Gastroesophageal sphincter (tissue), 4 donors: Measurements from ENCODE around the gene GFM1. TPM values are rescaled to one million over a fixed set of nuclear protein-coding genes. Genes with fewer than 3 reads are reported as not detected.

Experiments
- ATAC-seq: fragments of 150-250 bp; one replicate; pipeline ENCODE4 v1.9.1; 2016; ENCODE audit warnings: mild to moderate bottlenecking, moderate library complexity
- H3K27ac ChIP-seq, 4 donors: fragments of 200-600 bp; sonication (generic) in 3 of 4; 1 replicate in 3 of 4; 2 replicates in 1 of 4; pipeline ENCODE4 v1.5.1; 2016 to 2019
- H3K27me3 ChIP-seq: fragments of 200-600 bp; sonication (generic); one replicate; pipeline ENCODE4 v1.5.1; 2019
- H3K36me3 ChIP-seq, 2 donors: fragments of 200-600 bp; sonication (generic); one replicate each; pipeline ENCODE4 v1.5.1; 2019; ENCODE audit warnings: control low read depth in 1 of 2
- H3K4me1 ChIP-seq, 3 donors: fragments of 200-600 bp; sonication (generic); 1 replicate in 2 of 3; 2 replicates in 1 of 3; pipeline ENCODE4 v1.5.1; 2016 to 2019; ENCODE audit warnings: control low read depth in 2 of 3
- H3K4me3 ChIP-seq, 2 donors: fragments of 200-600 bp; sonication (generic); one replicate each; pipeline ENCODE4 v1.5.1; 2019; ENCODE audit warnings: mild to moderate bottlenecking in 1 of 2, moderate library complexity in 1 of 2
- H3K9me3 ChIP-seq, 3 donors: fragments of 200-600 bp; sonication (generic); one replicate each; pipeline ENCODE4 v1.5.1; 2017 to 2019; ENCODE audit warnings: control low read depth in 2 of 3
- CTCF ChIP-seq, 4 experiments: fragments of 200-600 bp in 2 of 4; fragments of 450-650 bp in 2 of 4; sonication (generic) in 1 of 4; IDR thresholded peaks; one replicate each; pipeline ENCODE4 v1.5.1; 2017 to 2019; ENCODE audit warnings: antibody characterized with exemption in 4 of 4, mild to moderate bottlenecking in 2 of 4, moderate library complexity in 2 of 4
- EP300 ChIP-seq: sonication (generic); formaldehyde crosslinking; IDR thresholded peaks from one replicate; pipeline ENCODE4 v1.6.1; 2017; ENCODE audit warnings: antibody characterized with exemption, mild to moderate bottlenecking
- POLR2A ChIP-seq, 2 donors: fragments of 450-650 bp; IDR thresholded peaks; one replicate each; pipeline ENCODE4 v1.6.1; 2017; ENCODE audit warnings: antibody characterized with exemption in 2 of 2, mild to moderate bottlenecking in 2 of 2, moderate library complexity in 1 of 2
- POLR2AphosphoS5 ChIP-seq: sonication (generic); formaldehyde crosslinking; IDR thresholded peaks from one replicate; pipeline ENCODE4 v1.6.1; 2017; ENCODE audit warnings: antibody characterized with exemption
- WGBS, 2 donors: methylation state at CpG; one replicate each; pipeline ENCODE4 v1.1.5; 2018; ENCODE audit warnings: low coverage in 1 of 2; 5-methylcytosine and 5-hydroxymethylcytosine counted together
- total RNA-seq, 4 donors: library from RNA; depleted of rRNA; stranded (reverse); fragments of >200 nt; gene quantifications; one replicate each; pipeline ENCODE4 v1.1.0, GENCODE V29; 2016

The GFM1 gene
- total RNA-seq, 4 donors from 2014 or later, result 43.9 to 71.6 (median 51.4) TPM

- 20 to 30% methylated on average over 1 of the region's 1 CpG for WGBS, 2 donors
- Histone ChIP-seq H3K4me3 (no peak overlapping the region), H3K9me3 (no peaks in the 10 kb centered on the region), H3K27me3 (no peaks in the 10 kb centered on the region), H3K36me3 (peaks cover 0 to 43% of the 10 kb centered on the region in 2 donors), H3K4me1 (peaks cover 0 to 21% (median 0%) of the 10 kb centered on the region in 3 donors), H3K27ac (peak overlapping the region in 2 of 4 donors; percentile 37 to 52)
- no peak for TF ChIP-seq EP300
- no peak for TF ChIP-seq CTCF (IDR thresholded peaks at IDR 0.05)
- TF ChIP-seq POLR2AphosphoS5, result no peak
- TF ChIP-seq POLR2A (IDR thresholded peaks at IDR 0.05), result no peak
- ATAC-seq, result peak; percentile 33
Observed at GRCh38 chr3:158711886-158712285, 67.6 kb downstream of the GFM1 start.

GRCh38 chr3:158712443-158712842 lies 68.1 kb downstream of the GFM1 start:
- WGBS, 2 donors, result 67 to 88% methylated on average over 1 of the region's 1 CpG
- Histone ChIP-seq H3K4me1 (peaks cover 0 to 21% (median 0%) of the 10 kb centered on the region in 3 donors), H3K27ac (peak overlapping the region in 3 of 4 donors; percentile 25 to 52 (median 37)), H3K4me3 (no peak overlapping the region), H3K9me3 (no peaks in the 10 kb centered on the region), H3K27me3 (no peaks in the 10 kb centered on the region), H3K36me3 (peaks cover 0 to 38% of the 10 kb centered on the region in 2 donors)
- ATAC-seq, result no peak
- no peak for TF ChIP-seq POLR2AphosphoS5
- TF ChIP-seq EP300, result no peak
- no peak for TF ChIP-seq CTCF (IDR thresholded peaks at IDR 0.05)
- TF ChIP-seq POLR2A (IDR thresholded peaks at IDR 0.05), result no peak

GRCh38 chr3:158713094-158713499 lies 68.8 kb downstream of the GFM1 start:
- WGBS, 2 donors, result 57 to 79% methylated on average over 5 to 6 of the region's 9 CpGs
- Histone ChIP-seq H3K9me3 (no peaks in the 10 kb centered on the region), H3K27ac (peak overlapping the region in 3 of 4 donors; percentile 25 to 52 (median 37)), H3K36me3 (peaks cover 0 to 31% of the 10 kb centered on the region in 2 donors), H3K4me3 (no peak overlapping the region), H3K4me1 (peaks cover 0 to 23% (median 0%) of the 10 kb centered on the region in 3 donors), H3K27me3 (no peaks in the 10 kb centered on the region)
- TF ChIP-seq CTCF (IDR thresholded peaks at IDR 0.05) (no peak), POLR2A (IDR thresholded peaks at IDR 0.05) (no peak), EP300 (no peak), POLR2AphosphoS5 (peak; percentile 10)
- ATAC-seq, result peak; percentile 66

- peaks cover 0 to 20% of the 10 kb centered on the region in 2 donors for H3K36me3 ChIP-seq
- no peak for ATAC-seq
- peaks cover 0 to 19% (median 3%) of the 10 kb centered on the region in 3 donors for H3K4me1 ChIP-seq
- H3K27ac ChIP-seq, result peak overlapping the region in 1 of 4 donors; percentile 0
- no peak overlapping the region for H3K4me3 ChIP-seq
- no peaks in the 10 kb centered on the region for H3K9me3 ChIP-seq
- no peaks in the 10 kb centered on the region for H3K27me3 ChIP-seq
- no peak for TF ChIP-seq EP300
- no peak for TF ChIP-seq CTCF (IDR thresholded peaks at IDR 0.05)
- no peak for TF ChIP-seq POLR2A (IDR thresholded peaks at IDR 0.05)
- WGBS, 2 donors, result 79% methylated on average over 2 of the region's 2 CpGs; no CpG with 5 or more reads in 1 of the 2 donors
Observed at GRCh38 chr3:158717576-158717975, 73.2 kb downstream of the GFM1 start.

- no peak for ATAC-seq
- Histone ChIP-seq H3K36me3 (peaks cover 0 to 14% of the 10 kb centered on the region in 2 donors), H3K9me3 (no peaks in the 10 kb centered on the region), H3K4me3 (no peak overlapping the region), H3K27me3 (no peaks in the 10 kb centered on the region), H3K4me1 (peaks cover 0 to 23% (median 3%) of the 10 kb centered on the region in 3 donors), H3K27ac (peak overlapping the region in 1 of 4 donors; percentile 4)
- no peak for TF ChIP-seq CTCF (IDR thresholded peaks at IDR 0.05)
- no peak for TF ChIP-seq EP300
- TF ChIP-seq POLR2AphosphoS5, result no peak
- no peak for TF ChIP-seq POLR2A (IDR thresholded peaks at IDR 0.05)
- 74 to 78% methylated on average over 4 to 5 of the region's 5 CpGs for WGBS, 2 donors
Observed at GRCh38 chr3:158718490-158719170, 74.3 kb downstream of the GFM1 start.
